Fibroblast of lung (primary cell): ENCODE data around the gene SSPN. TPM values are rescaled to one million over a fixed set of nuclear protein-coding genes. Genes with fewer than 3 reads are reported as not detected.

Experiments
- DNase-seq, 2 donors: peaks; one replicate each; pipeline versions ENCODE4 v3.0.0 to v3.0.0-alpha.2; 2010; ENCODE audit warnings: low read depth in 2 of 2
- H2AFZ ChIP-seq: 2 replicates; pipeline ENCODE4 v1.5.1; 2012; ENCODE audit warnings: low read length, control low read depth, inconsistent platforms
- H3K27ac ChIP-seq: 2 replicates; pipeline ENCODE4 v1.5.1; 2011; ENCODE audit warnings: low read length, control low read depth; ENCODE audit not compliant: insufficient read depth
- H3K27me3 ChIP-seq: 2 replicates; pipeline ENCODE4 v1.5.1; 2011; ENCODE audit warnings: mild to moderate bottlenecking, low read length; ENCODE audit not compliant: control insufficient read depth, insufficient read depth
- H3K36me3 ChIP-seq: 2 replicates; pipeline ENCODE4 v1.5.1; 2011; ENCODE audit warnings: low read length; ENCODE audit not compliant: control insufficient read depth, insufficient read depth
- H3K4me1 ChIP-seq: 2 replicates; pipeline ENCODE4 v1.5.1; 2011; ENCODE audit warnings: low read length; ENCODE audit not compliant: control insufficient read depth, insufficient read depth; ENCODE audit errors: extremely low read depth
- H3K4me2 ChIP-seq: 2 replicates; pipeline ENCODE4 v1.5.1; 2011; ENCODE audit warnings: low read length, control low read depth; ENCODE audit not compliant: insufficient read depth; ENCODE audit errors: extremely low read depth
- H3K4me3 ChIP-seq, 4 experiments: fragments of 200-600 bp in 1 of 4; sonication (generic) in 1 of 4; replicated peaks in 1 of 4; 2 replicates each; pipeline ENCODE4 v1.5.1; 2011 to 2016; ENCODE audit warnings: low read length in 4 of 4, low read depth in 3 of 4, mild to moderate bottlenecking in 3 of 4, control low read depth in 2 of 4, inconsistent platforms in 1 of 4, mixed read lengths in 1 of 4; ENCODE audit not compliant: insufficient read depth in 1 of 4; ENCODE audit errors: control extremely low read depth in 1 of 4
- H3K79me2 ChIP-seq: 2 replicates; pipeline ENCODE4 v1.5.1; 2012; ENCODE audit warnings: mild to moderate bottlenecking, low read length, inconsistent platforms; ENCODE audit not compliant: control insufficient read depth, insufficient read depth
- H3K9ac ChIP-seq: 2 replicates; pipeline ENCODE4 v1.5.1; 2011; ENCODE audit warnings: mild to moderate bottlenecking, low read length, control low read depth; ENCODE audit not compliant: insufficient read depth
- H3K9me3 ChIP-seq: 2 replicates; pipeline ENCODE4 v1.5.1; 2012; ENCODE audit warnings: low read depth, low read length; ENCODE audit not compliant: control insufficient read depth, insufficient read depth
- H4K20me1 ChIP-seq: 2 replicates; pipeline ENCODE4 v1.5.1; 2011; ENCODE audit warnings: low read length; ENCODE audit not compliant: control insufficient read depth, insufficient read depth; ENCODE audit errors: extremely low read depth
- EZH2 ChIP-seq: IDR thresholded peaks from 2 replicates; pipeline ENCODE4 v1.5.1; 2012; ENCODE audit warnings: low read length, control low read depth, mild to moderate bottlenecking; ENCODE audit errors: missing control alignments
- polyA plus RNA-seq, 2 donors: library from polyadenylated mRNA; depleted of rRNA in 1 of 2; stranded (reverse) in 1 of 2; unstranded in 1 of 2; fragments of >200 nt; gene quantifications; 2 replicates each; pipeline ENCODE4 v1.2.1, GENCODE V29; 2011 to 2012; ENCODE audit warnings: missing spikeins in 1 of 2
- total RNA-seq: library from RNA; depleted of rRNA; stranded (reverse); fragments of >200 nt; gene quantifications from 2 replicates; pipeline ENCODE4 v1.2.1, GENCODE V29; 2014
- TF ChIP-seq, protein P1 (sequence below), 2 donors: IDR thresholded peaks in 1 of 2; conservative IDR thresholded peaks in 1 of 2; 1 replicate in 1 of 2; 2 replicates in 1 of 2; pipeline ENCODE4 v1.5.1; 2011 to 2012; ENCODE audit warnings: low read length in 2 of 2, control low read depth in 1 of 2, inconsistent platforms in 1 of 2, low read depth in 1 of 2, mild to moderate bottlenecking in 1 of 2

The SSPN gene
- total and polyA plus RNA-seq, 2 donors (not counting 1 experiment from before 2014, with no cell fraction given), result 18.3 to 18.5 TPM

DNA sequence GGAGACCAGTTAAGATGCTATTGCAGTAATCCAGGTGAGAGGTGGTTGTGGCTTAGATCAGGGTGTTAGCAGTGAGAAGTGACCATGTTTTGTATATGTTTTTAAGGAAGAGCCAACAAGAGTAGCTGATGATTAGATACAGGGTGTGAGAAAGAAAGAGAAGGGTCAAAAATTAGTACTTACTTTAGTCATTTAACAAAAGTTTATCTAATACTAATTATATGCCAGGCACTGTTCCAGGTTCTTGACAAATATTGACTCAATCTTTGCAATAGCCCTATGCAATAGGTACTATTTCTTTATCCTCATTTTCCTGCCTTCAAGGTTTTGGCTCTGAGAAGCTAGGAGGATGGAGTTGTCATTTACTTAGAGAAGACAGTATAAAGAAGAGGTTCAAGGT, 70.2 kb downstream of the SSPN start:
- H3K79me2 ChIP-seq, result no peaks in the 10 kb centered on the region
- H4K20me1 ChIP-seq, result no peaks in the 10 kb centered on the region
- no peaks in the 10 kb centered on the region for H3K9me3 ChIP-seq
- H3K9ac ChIP-seq, result no peak overlapping the region
- no peaks in the 10 kb centered on the region for H3K4me1 ChIP-seq
- H3K36me3 ChIP-seq, result no peaks in the 10 kb centered on the region
- DNase-seq, result no peak
- no peaks in the 10 kb centered on the region for H3K27me3 ChIP-seq
- H3K27ac ChIP-seq, result no peak overlapping the region
- no peak overlapping the region for H3K4me2 ChIP-seq
- TF ChIP-seq, protein P1, sequence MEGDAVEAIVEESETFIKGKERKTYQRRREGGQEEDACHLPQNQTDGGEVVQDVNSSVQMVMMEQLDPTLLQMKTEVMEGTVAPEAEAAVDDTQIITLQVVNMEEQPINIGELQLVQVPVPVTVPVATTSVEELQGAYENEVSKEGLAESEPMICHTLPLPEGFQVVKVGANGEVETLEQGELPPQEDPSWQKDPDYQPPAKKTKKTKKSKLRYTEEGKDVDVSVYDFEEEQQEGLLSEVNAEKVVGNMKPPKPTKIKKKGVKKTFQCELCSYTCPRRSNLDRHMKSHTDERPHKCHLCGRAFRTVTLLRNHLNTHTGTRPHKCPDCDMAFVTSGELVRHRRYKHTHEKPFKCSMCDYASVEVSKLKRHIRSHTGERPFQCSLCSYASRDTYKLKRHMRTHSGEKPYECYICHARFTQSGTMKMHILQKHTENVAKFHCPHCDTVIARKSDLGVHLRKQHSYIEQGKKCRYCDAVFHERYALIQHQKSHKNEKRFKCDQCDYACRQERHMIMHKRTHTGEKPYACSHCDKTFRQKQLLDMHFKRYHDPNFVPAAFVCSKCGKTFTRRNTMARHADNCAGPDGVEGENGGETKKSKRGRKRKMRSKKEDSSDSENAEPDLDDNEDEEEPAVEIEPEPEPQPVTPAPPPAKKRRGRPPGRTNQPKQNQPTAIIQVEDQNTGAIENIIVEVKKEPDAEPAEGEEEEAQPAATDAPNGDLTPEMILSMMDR (conservative IDR thresholded peaks at IDR 0.05 in 1 of 2, IDR thresholded peaks at IDR 0.05 in 1 of 2; ENCODE audit: low read depth in 1 of 2, low read length in 2 of 2), result no peak
- no peak for TF ChIP-seq EZH2
- no peak overlapping the region for H2AFZ ChIP-seq
- no peak overlapping the region for H3K4me3 ChIP-seq

DNA sequence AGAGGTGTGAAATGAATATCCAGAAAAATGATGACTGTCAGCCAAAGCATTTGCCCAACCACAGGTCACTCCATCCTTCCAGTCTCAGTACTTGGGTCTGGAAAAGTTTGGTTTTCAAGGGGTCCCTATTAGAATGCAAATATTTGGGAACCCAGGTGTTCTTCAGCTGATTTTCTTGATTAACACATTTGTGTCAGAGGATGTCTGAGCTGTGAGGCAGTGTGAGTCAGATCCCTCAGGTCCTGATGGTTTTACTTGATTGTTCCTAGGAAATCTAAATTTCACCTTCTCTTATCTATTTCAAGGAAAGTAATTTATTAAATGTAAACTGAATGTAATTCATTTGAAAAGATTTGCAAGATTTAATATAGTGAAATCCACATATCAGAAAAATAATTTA, 71.5 kb downstream of the SSPN start:
- Histone ChIP-seq H3K79me2 (no peaks in the 10 kb centered on the region), H3K9me3 (no peaks in the 10 kb centered on the region), H3K27ac (no peak overlapping the region), H3K4me1 (peaks cover 3% of the 10 kb centered on the region), H3K4me3 (no peak overlapping the region), H3K36me3 (no peaks in the 10 kb centered on the region), H2AFZ (no peak overlapping the region), H3K9ac (no peak overlapping the region), H3K4me2 (no peak overlapping the region), H3K27me3 (no peaks in the 10 kb centered on the region), H4K20me1 (no peaks in the 10 kb centered on the region)
- peak in 1 of 2 donors; percentile 12 for DNase-seq
- TF ChIP-seq EZH2, result no peak
- TF ChIP-seq, protein P1 (conservative IDR thresholded peaks at IDR 0.05 in 1 of 2, IDR thresholded peaks at IDR 0.05 in 1 of 2; ENCODE audit: low read depth in 1 of 2, low read length in 2 of 2), result no peak

DNA sequence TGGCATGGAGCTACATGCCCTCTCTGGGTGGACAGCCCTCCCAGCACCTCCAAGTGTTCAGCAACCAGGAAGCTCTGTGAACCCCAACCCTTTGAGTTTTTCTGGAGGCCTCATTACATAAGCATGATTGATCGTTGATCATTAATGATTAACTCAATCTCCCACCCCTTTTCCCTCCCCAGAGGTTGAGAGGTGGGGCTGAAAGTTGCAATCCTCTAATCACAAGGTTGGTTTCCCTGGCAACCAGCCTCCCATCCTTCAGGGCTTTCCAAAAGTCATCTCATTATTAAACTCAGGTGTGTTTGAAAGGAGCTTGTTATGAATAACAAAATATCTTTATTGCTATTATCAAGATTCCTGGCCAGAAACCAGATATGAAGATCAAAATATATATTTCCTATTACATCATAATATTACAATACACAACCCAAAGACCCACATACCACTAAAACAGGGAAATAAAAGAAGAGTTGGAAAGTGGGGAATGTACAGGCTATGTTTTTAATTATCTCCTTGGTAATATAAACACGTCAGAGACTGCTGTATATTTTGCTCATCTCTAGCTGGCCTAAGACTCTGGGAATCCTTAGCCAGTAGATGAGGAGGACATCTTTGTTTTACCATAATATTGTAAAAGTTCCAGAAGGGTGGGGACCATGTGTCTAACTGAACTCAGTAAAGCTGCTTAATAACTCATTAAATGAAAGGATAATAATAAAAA, 73.6 kb downstream of the SSPN start:
- H2AFZ ChIP-seq, result no peak overlapping the region

More for the DNA sequence above, 73.6 kb downstream of the SSPN start:
- Histone ChIP-seq H3K9me3 (no peaks in the 10 kb centered on the region), H3K79me2 (no peaks in the 10 kb centered on the region), H3K9ac (no peak overlapping the region), H3K4me3 (no peak overlapping the region), H3K36me3 (no peaks in the 10 kb centered on the region), H3K27me3 (no peaks in the 10 kb centered on the region), H3K27ac (no peak overlapping the region), H3K4me2 (no peak overlapping the region), H3K4me1 (peaks cover 10% of the 10 kb centered on the region), H4K20me1 (no peaks in the 10 kb centered on the region)
- DNase-seq, result no peak
- TF ChIP-seq EZH2, result no peak
- TF ChIP-seq, protein P1 (conservative IDR thresholded peaks at IDR 0.05 in 1 of 2, IDR thresholded peaks at IDR 0.05 in 1 of 2; ENCODE audit: low read depth in 1 of 2, low read length in 2 of 2), result no peak
